AG10803 (cell line): ENCODE measurements around the gene SYT8.

Experiments used
- DNase-seq: peaks from one replicate; pipeline ENCODE4 v3.0.0; 2010; ENCODE audit warnings: low read depth
- H3K4me3 ChIP-seq: 2 replicates; pipeline ENCODE4 v1.5.1; 2011; ENCODE audit warnings: mild to moderate bottlenecking, low read length, control low read depth
- TF ChIP-seq, protein P1 (sequence below): conservative IDR thresholded peaks from 2 replicates; pipeline ENCODE4 v1.5.1; 2011; ENCODE audit warnings: mild to moderate bottlenecking, low read length, control low read depth, inconsistent platforms

The SYT8 gene

DNA sequence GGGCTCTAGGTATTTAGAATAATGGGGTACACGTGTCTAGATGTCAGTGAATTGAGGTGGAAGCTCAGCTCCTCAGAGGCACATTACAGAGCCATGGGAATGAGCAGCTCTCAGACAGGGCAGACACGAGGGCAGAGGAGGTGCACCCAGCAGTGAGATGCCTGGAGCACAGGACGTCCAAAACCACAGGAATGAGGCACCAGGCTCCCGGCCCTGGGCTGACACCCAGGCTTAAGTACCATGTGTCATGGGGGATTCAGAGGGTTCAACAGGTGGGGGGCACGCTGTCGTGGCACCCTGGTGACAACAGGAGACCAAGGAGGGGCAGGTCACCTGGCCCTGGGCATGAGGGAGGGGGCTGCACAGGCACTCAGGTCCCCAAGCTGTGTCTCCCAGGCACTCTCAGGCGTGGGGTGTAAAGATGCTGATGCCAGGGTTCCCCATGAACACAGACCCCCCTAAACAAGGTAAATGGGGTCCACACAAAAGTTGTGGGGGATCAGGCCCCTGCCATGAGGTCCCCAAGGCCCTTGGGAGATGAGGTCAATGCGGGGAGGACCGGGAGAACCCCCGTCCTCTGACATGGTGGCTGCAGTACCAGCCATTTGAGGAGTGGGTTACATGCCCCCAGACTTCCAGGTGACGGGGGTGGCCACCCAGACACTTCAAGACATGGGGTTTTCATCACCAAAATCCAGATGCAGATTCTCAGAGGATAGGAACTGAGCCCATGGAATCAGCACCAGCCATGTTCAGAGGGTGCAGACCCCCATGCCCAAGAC, 5.6 kb upstream of the SYT8 start:
- DNase-seq, result peak; percentile 80
- H3K4me3 ChIP-seq, result no peak overlapping the region
- TF ChIP-seq, protein P1, sequence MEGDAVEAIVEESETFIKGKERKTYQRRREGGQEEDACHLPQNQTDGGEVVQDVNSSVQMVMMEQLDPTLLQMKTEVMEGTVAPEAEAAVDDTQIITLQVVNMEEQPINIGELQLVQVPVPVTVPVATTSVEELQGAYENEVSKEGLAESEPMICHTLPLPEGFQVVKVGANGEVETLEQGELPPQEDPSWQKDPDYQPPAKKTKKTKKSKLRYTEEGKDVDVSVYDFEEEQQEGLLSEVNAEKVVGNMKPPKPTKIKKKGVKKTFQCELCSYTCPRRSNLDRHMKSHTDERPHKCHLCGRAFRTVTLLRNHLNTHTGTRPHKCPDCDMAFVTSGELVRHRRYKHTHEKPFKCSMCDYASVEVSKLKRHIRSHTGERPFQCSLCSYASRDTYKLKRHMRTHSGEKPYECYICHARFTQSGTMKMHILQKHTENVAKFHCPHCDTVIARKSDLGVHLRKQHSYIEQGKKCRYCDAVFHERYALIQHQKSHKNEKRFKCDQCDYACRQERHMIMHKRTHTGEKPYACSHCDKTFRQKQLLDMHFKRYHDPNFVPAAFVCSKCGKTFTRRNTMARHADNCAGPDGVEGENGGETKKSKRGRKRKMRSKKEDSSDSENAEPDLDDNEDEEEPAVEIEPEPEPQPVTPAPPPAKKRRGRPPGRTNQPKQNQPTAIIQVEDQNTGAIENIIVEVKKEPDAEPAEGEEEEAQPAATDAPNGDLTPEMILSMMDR, result no peak

GRCh38 chr11:1830004-1830321, 4.8 kb upstream of the SYT8 start:
- no peak overlapping the region for H3K4me3 ChIP-seq
- TF ChIP-seq, protein P1, result no peak

DNA sequence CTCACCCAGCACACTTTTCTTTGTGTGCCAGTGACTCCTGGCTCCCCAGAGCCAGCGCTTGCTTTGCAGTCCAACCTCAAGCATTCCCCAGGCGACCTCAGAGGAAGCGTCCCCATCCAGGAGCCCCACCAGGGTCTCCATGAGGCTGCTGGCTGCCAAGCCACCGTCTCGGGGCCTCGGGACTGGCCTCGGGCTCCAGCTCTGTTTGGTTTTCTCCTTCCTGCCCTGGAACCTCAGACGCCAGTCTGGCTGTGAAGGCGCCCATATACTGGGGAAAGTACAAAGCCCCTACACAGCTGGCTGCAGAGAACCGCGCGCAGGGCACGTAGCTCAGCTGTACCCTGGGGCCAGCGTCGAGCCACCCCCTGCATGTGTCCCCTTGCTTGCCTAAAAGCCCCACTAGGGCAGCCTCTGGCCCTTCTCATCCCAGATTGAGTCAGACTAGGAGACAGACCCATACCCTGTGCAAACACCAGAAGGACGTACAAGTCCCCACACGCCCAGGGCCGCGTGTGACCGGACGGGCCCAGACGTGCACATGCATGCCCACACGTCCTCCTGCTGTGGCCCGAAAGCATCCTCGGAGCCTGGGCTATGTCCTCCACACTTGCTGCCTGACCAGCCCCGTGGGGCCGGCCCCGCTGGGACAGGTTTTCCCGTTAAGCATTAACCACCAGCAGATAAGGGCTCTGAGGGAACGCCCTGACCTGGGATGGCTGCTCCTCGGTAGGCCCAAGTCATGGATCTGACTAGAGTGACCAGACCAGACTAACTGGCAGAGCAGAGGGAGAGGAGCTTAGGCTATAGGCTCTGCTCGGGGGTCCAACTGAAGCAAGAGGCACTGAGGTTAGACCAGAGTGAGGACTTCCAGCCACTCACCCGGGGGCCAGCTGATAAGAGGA, 4.2 kb upstream of the SYT8 start:
- no peak overlapping the region for H3K4me3 ChIP-seq
- no peak for DNase-seq
- TF ChIP-seq, protein P1, result no peak

More at GRCh38 chr11:1830004-1830321, 4.8 kb upstream of the SYT8 start:
- DNase-seq, result no peak

GRCh38 chr11:1831338-1832210, 3.2 kb upstream of the SYT8 start:
- TF ChIP-seq, protein P1, result no peak
- H3K4me3 ChIP-seq, result no peak overlapping the region
- DNase-seq, result no peak

DNA sequence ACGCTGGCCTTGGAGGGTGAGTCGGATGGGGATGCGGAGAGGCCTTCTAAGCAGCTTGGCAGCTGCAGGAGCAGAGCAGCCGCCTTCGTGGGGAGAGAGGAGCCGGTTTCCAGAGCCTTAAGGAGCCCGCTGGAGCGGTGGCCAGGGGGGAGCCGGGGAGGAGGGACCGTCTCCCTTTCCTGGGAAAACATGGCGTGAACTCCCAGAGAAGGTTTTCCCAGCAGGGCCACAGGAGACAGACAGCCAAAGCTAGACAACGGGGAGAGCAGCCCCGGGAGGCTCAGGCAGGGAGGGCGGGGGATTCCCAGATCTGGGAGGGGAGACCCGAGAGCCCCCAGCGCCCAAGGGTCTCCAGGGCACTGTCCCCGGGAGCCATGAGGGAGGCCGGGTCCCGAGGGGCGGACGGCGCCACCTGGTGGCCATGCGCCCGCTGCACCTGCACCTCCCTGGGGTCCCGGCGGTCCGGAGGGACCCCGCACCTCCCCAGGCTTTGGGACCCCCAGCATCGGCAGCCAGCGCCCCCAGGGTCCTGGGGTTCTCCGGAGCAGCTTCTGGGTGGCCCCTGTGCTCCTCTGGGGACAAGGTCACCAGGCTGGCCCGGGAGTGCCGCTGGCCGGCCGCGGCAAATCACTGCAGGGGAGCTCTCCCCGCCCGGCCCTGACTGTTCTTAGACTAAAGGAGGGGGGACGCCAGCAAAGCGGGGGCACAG, 2.4 kb upstream of the SYT8 start:
- TF ChIP-seq, protein P1, result peak; percentile 76
- DNase-seq, result peak; percentile 3
- no peak overlapping the region for H3K4me3 ChIP-seq

GRCh38 chr11:1832920-1833295, 1.9 kb upstream of the SYT8 start:
- H3K4me3 ChIP-seq, result no peak overlapping the region
- TF ChIP-seq, protein P1, result no peak
- DNase-seq, result no peak
